Skeletal muscle satellite cell (primary cell): ENCODE results near the gene CADPS.

ENCODE experiments used
- H3K27me3 ChIP-seq: 2 replicates; pipeline ENCODE4 v1.7.0; 2013; ENCODE audit warnings: low read length; ENCODE audit not compliant: control insufficient read depth, insufficient read depth
- H3K36me3 ChIP-seq: 2 replicates; pipeline ENCODE4 v1.7.0; 2013; ENCODE audit warnings: mild to moderate bottlenecking, control low read depth, low read length; ENCODE audit not compliant: insufficient read depth
- H3K4me1 ChIP-seq: 2 replicates; pipeline ENCODE4 v1.7.0; 2013; ENCODE audit warnings: low read length; ENCODE audit not compliant: control insufficient read depth, insufficient read depth
- H3K4me2 ChIP-seq: 2 replicates; pipeline ENCODE4 v1.7.0; 2013; ENCODE audit warnings: mild to moderate bottlenecking, low read length
- H3K4me3 ChIP-seq: 2 replicates; pipeline ENCODE4 v1.7.0; 2013; ENCODE audit warnings: low read length
- H3K9ac ChIP-seq: 2 replicates; pipeline ENCODE4 v1.7.0; 2013; ENCODE audit warnings: mild to moderate bottlenecking, low read depth, low read length, moderate library complexity
- H3K9me3 ChIP-seq: replicated peaks from 2 replicates; pipeline ENCODE4 v1.7.0; 2013; ENCODE audit warnings: mild to moderate bottlenecking, control low read depth, low read length

CADPS gene

DNA sequence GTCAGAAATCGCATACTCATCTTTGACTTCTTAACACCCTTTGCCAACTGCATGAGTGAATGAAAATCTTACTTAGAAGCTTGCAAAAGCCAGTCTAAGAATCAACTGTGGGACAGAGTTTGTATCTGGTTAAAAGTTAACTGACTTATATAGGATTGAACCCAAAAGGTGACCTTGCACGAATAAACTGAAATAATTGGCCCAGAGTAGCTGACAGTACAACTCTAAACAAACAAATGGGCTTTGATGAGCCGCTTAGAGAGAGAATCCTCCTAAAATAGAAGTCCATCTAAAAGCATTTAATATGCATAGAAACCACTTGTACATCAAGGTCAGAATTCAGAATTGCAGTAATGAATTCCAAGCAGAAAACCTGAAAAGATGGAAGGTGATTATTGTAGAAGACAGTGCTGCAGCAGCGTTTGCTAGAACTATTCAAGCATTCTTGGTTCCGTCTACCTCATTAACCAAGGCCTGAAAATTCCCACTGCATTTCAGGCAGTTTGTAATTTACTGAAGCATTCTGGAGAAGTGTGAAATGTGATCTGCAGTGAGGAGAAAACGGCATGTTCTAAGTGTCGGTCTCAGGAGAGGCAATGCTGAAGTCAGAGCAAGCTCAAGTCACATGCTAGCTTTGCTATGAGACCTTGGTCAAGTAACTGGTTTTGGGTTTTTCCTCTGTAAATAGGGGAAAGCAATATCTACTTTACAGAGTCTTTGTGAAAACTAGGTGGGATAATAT lies 103.7 kb downstream of the CADPS start:
- no peak overlapping the region for H3K4me2 ChIP-seq
- no peak overlapping the region for H3K9ac ChIP-seq
- no peaks in the 10 kb centered on the region for H3K27me3 ChIP-seq
- no peaks in the 10 kb centered on the region for H3K4me1 ChIP-seq
- H3K36me3 ChIP-seq, result no peaks in the 10 kb centered on the region
- H3K9me3 ChIP-seq, result no peaks in the 10 kb centered on the region
- H3K4me3 ChIP-seq, result no peak overlapping the region

DNA sequence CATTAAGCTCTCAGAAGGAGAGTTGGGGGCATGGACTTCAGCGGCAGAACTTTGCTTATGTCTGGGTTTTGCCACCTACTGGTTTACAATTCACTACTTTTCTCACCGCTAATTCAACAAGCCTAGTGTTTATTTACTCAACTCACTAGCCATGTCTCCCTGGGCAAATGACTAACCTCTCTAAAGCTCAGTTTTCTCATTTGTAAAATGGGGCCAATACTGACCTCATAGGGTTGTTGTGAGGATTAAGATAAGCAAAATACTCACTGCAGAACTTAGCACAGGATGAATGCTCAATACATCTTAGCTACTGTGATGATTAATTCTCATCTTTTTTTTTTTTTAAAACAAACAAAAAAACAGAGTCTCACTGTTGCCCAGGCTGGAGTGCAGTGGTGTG lies 106.3 kb downstream of the CADPS start:
- Histone ChIP-seq H3K4me3 (no peak overlapping the region), H3K4me2 (no peak overlapping the region), H3K9me3 (no peaks in the 10 kb centered on the region), H3K36me3 (no peaks in the 10 kb centered on the region), H3K9ac (no peak overlapping the region), H3K4me1 (no peaks in the 10 kb centered on the region), H3K27me3 (no peaks in the 10 kb centered on the region)

DNA sequence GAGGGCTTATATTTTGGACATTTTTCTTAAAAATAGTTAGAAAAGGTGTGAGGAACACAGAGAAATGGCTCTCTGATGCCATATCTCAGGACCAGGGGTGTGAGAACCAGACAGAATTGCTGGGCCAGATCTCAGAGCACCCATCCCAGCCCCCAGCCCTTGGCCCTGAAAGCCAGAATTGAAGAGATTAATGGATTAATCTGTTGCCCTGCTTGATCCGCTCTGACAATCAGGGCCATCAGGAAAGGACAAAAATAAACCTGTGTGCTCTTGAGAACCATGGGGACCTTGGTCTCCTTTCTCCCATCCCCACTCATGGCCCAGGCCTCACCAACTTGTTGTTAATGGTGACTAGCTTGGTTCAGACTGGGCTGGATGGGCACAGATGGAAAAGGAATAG lies 113.5 kb downstream of the CADPS start:
- Histone ChIP-seq H3K4me3 (no peak overlapping the region), H3K9ac (no peak overlapping the region), H3K9me3 (no peaks in the 10 kb centered on the region), H3K4me1 (no peaks in the 10 kb centered on the region), H3K27me3 (no peaks in the 10 kb centered on the region), H3K36me3 (no peaks in the 10 kb centered on the region), H3K4me2 (no peak overlapping the region)

DNA sequence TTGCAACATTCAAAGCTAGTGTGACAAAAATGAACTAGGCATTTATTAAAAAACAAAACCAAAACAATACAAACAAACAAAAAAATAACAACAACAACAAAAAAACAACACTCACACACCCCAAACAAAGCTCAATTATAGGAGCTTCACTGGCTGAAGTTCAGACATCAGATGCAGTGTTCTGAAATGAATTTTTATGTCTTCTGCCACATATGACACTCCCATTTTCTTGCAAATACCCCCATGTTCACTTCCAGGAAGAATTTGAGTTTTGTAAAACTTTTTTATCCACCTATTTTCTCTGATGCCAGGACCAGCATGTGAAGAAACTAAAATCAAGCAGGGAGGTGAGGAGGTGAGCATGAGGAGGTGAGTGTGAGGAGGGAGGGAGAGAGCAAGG lies 113.9 kb downstream of the CADPS start:
- Histone ChIP-seq H3K4me1 (no peaks in the 10 kb centered on the region), H3K36me3 (no peaks in the 10 kb centered on the region), H3K27me3 (no peaks in the 10 kb centered on the region), H3K9ac (no peak overlapping the region), H3K4me2 (no peak overlapping the region), H3K9me3 (no peaks in the 10 kb centered on the region), H3K4me3 (no peak overlapping the region)

DNA sequence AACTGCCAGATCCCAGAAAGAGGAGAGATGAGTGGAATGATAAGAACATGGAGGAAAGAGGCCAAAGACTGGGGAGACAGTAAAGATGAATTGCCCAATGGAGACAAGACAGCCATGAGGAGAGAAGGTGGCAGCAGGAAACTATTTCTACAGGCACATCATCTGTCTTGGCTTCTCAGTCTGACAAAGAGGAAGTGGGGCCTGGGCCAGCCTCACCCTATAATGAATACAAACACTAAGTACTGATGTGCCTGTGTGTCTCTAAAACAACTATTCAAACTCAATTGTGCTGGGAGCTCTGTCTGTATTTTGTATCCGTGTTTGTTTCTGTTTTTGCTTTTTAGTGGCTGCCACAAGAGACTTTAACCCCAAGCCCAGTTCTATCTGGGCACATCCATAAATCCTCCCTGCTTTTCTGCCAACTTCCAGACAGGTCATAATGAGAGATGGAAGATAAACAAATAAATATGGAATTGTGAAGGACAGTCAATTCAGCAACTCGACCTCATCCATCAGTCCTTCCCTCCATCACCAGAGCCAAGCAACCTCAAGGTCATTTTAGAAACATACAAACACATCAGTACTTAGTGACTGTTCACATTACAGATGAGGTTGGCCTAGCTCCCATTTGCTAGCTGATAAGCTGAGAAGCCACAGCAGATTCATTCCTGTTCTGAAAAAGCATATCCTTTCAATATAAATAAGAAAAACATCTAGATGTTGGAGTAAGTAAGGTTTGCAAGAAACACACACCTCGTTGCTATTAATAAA lies 116.7 kb downstream of the CADPS start:
- no peak overlapping the region for H3K9ac ChIP-seq
- no peak overlapping the region for H3K4me3 ChIP-seq
- no peak overlapping the region for H3K4me2 ChIP-seq
- H3K27me3 ChIP-seq, result no peaks in the 10 kb centered on the region
- H3K4me1 ChIP-seq, result no peaks in the 10 kb centered on the region
- no peaks in the 10 kb centered on the region for H3K9me3 ChIP-seq
- H3K36me3 ChIP-seq, result no peaks in the 10 kb centered on the region

DNA sequence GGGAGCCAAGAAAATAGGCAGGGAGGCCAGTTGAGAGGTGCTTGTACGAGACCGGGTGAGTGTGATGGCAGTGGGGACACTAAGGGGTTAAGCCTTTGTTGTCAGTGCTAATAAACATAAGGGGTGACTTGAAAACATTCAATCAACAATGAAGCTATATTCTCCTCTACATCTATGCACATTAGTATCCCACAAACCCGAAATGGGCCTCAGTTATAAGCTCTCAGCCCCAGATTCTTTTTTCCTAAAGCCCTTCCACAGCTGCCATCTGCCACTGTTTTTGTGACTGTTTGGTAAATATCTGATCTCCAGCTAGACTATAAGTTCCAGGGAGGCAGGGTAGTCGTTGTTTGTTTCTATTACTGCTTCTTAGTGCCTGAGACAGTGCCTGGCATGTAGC lies 118.2 kb downstream of the CADPS start:
- Histone ChIP-seq H3K4me1 (no peaks in the 10 kb centered on the region), H3K9me3 (no peaks in the 10 kb centered on the region), H3K27me3 (no peaks in the 10 kb centered on the region), H3K9ac (no peak overlapping the region), H3K4me2 (no peak overlapping the region), H3K36me3 (no peaks in the 10 kb centered on the region), H3K4me3 (no peak overlapping the region)

DNA sequence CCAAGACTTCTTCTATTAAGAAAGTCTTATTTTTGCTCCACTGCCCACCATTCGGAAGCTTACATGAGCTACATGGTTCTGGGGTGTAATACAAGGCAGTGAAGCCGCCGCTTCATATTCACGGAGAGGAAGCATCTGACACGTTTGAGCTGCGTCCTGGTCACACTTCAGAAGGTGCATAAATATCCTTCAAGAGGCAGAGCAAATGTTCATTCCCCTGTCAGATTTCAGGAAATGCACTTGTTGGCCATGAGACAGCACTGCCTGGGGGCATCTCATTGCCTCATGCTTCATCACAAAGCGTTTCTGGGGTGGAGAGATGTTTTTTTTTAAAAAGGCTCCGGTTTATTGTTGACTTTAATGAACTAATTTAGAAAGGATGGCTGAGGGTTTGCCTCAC lies 119.9 kb downstream of the CADPS start:
- Histone ChIP-seq H3K4me3 (no peak overlapping the region), H3K4me1 (no peaks in the 10 kb centered on the region), H3K4me2 (no peak overlapping the region), H3K9ac (no peak overlapping the region), H3K27me3 (no peaks in the 10 kb centered on the region), H3K36me3 (no peaks in the 10 kb centered on the region), H3K9me3 (no peaks in the 10 kb centered on the region)

DNA sequence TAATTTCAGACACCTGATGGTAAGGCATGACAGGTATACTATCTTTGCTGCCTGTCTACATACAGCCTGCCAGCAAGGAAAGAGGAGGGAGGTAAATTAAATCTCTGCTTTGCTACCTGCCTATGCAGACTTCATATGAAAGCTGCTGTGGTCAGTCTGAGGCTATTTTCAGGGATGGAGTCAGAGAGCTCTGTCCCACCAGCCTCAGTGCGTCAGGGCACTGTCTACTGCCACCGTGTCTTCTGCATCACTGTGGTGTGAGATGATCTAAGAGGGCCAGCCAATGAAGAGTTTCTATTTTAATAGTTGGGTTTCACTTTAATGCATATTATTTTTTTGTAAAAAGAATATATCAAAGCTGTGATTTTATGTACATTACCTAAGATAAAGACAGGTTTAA lies 125.6 kb downstream of the CADPS start:
- no peaks in the 10 kb centered on the region for H3K4me1 ChIP-seq
- H3K27me3 ChIP-seq, result no peaks in the 10 kb centered on the region
- H3K9me3 ChIP-seq, result no peaks in the 10 kb centered on the region
- no peaks in the 10 kb centered on the region for H3K36me3 ChIP-seq
- H3K4me2 ChIP-seq, result no peak overlapping the region
- H3K9ac ChIP-seq, result no peak overlapping the region
- H3K4me3 ChIP-seq, result no peak overlapping the region

DNA sequence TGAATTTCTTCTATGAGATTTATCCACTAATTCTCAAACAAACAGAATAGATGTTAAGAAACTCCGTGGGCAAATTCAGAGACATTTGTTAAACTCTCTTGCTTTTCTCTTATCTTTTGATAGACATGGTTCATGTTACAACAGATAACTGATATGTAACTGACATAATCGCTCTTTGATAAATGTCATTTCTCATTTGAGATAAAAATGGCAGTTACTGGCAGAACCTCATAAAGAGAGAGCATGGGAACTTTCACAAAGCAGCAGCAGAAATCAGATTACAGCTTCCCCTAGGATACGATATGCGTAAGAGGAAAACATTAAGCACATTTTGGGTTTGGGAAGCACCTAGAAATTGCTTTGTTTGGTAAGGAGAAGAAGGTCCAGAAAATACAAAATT lies 126.1 kb downstream of the CADPS start:
- Histone ChIP-seq H3K36me3 (no peaks in the 10 kb centered on the region), H3K4me2 (no peak overlapping the region), H3K4me1 (no peaks in the 10 kb centered on the region), H3K9me3 (no peaks in the 10 kb centered on the region), H3K27me3 (no peaks in the 10 kb centered on the region), H3K4me3 (no peak overlapping the region), H3K9ac (no peak overlapping the region)

DNA sequence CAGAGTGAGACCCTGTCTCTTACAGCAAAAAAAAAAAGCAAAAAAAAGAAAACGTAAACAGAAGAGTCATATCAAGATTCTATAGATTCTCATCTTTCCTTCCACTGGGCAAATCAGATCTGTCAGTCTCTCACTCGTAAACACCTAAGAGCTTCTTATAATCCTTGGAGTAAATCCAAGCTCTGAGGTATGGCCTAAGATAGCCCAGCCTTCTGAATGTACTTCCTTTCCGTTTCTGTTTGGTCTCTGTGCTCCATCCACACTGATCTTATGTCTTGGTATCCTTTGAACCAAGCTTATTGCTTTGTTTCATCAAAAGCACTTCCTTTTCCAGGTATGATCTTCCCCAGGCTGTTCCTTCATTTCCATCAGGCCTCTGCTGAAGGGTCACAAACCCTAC lies 137.8 kb downstream of the CADPS start:
- H3K27me3 ChIP-seq, result no peaks in the 10 kb centered on the region
- no peak overlapping the region for H3K4me3 ChIP-seq
- no peak overlapping the region for H3K9ac ChIP-seq
- H3K4me2 ChIP-seq, result no peak overlapping the region
- H3K9me3 ChIP-seq, result no peaks in the 10 kb centered on the region
- H3K36me3 ChIP-seq, result no peaks in the 10 kb centered on the region
- no peaks in the 10 kb centered on the region for H3K4me1 ChIP-seq

DNA sequence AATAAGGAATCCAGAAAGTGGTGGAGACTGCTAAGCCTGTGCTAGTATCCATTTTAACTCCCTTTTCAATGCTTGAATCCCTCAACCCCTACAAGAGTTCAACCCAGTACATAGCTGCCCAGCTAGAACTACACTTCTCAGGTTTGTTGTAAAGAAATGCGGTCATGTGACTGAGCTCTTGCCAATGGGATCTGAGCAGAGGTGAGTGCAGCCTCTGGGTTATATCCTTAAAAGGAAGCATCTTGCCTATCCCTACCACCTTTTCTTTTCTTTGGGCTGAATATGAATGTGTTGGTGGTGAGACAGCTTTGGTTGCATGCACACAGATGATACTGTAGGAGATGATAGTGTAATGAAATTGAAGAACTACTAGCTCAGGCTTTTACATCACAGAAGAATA lies 139.7 kb downstream of the CADPS start:
- Histone ChIP-seq H3K4me1 (no peaks in the 10 kb centered on the region), H3K9me3 (no peaks in the 10 kb centered on the region), H3K27me3 (no peaks in the 10 kb centered on the region), H3K4me3 (no peak overlapping the region), H3K36me3 (no peaks in the 10 kb centered on the region), H3K9ac (no peak overlapping the region), H3K4me2 (no peak overlapping the region)
